Measurements from ENCODE around the gene PACSIN2. TPM values are rescaled to one million over a fixed set of nuclear protein-coding genes. Genes with fewer than 3 reads are reported as not detected.

Gene PACSIN2
- total RNA-seq, 3 donors from 2014 or later, result 24.5 to 30.2 (median 28.1) TPM

- H3K9me3 Mint-ChIP-seq, result no peaks in the 10 kb centered on the region
- H3K4me3 Mint-ChIP-seq, result no peak overlapping the region
- ATAC-seq (no peak), DNase-seq (no peak)
- H3K27me3 Mint-ChIP-seq (ENCODE audit: low read depth), result no peaks in the 10 kb centered on the region
- H3K4me1 Mint-ChIP-seq (ENCODE audit: low read depth), result peaks cover 9% of the 10 kb centered on the region
- peaks cover 25% of the 10 kb centered on the region for H3K36me3 Mint-ChIP-seq (ENCODE audit: insufficient read depth)
These were observed 181.8 kb downstream of the PACSIN2 start for GRCh38 chr22:42833104-42833503.

GRCh38 chr22:42831712-42832111, 183.2 kb downstream of the PACSIN2 start:
- H3K4me1 Mint-ChIP-seq (ENCODE audit: low read depth), result peaks cover 9% of the 10 kb centered on the region
- no peak for ATAC-seq
- no peak for DNase-seq
- H3K9me3 Mint-ChIP-seq, result no peaks in the 10 kb centered on the region
- H3K27me3 Mint-ChIP-seq (ENCODE audit: low read depth), result no peaks in the 10 kb centered on the region
- no peak overlapping the region for H3K4me3 Mint-ChIP-seq
- H3K36me3 Mint-ChIP-seq (ENCODE audit: insufficient read depth), result peaks cover 21% of the 10 kb centered on the region

- Mint-ChIP-seq H3K36me3 (ENCODE audit: insufficient read depth) (peaks cover 21% of the 10 kb centered on the region), H3K9me3 (no peaks in the 10 kb centered on the region), H3K27me3 (ENCODE audit: low read depth) (no peaks in the 10 kb centered on the region), H3K4me1 (ENCODE audit: low read depth) (peaks cover 9% of the 10 kb centered on the region), H3K4me3 (no peak overlapping the region)
- ATAC-seq (no peak), DNase-seq (no peak)
These were observed 184.8 kb downstream of the PACSIN2 start for GRCh38 chr22:42830161-42830560.

GRCh38 chr22:42829302-42829701, 185.6 kb downstream of the PACSIN2 start:
- no peak overlapping the region for H3K4me3 Mint-ChIP-seq
- peaks cover 19% of the 10 kb centered on the region for H3K36me3 Mint-ChIP-seq (ENCODE audit: insufficient read depth)
- H3K4me1 Mint-ChIP-seq (ENCODE audit: low read depth), result peaks cover 8% of the 10 kb centered on the region
- no peaks in the 10 kb centered on the region for H3K9me3 Mint-ChIP-seq
- ATAC-seq (no peak), DNase-seq (no peak)
- no peaks in the 10 kb centered on the region for H3K27me3 Mint-ChIP-seq (ENCODE audit: low read depth)

- Mint-ChIP-seq H3K4me3 (no peak overlapping the region), H3K4me1 (ENCODE audit: low read depth) (peaks cover 7% of the 10 kb centered on the region), H3K27me3 (ENCODE audit: low read depth) (no peaks in the 10 kb centered on the region), H3K36me3 (ENCODE audit: insufficient read depth) (peaks cover 29% of the 10 kb centered on the region), H3K9me3 (no peaks in the 10 kb centered on the region)
- no peak for DNase-seq
- ATAC-seq, result no peak
These were observed 189.2 kb downstream of the PACSIN2 start for GRCh38 chr22:42825796-42826195.

GRCh38 chr22:42821386-42821785, 193.6 kb downstream of the PACSIN2 start:
- no peaks in the 10 kb centered on the region for H3K4me1 Mint-ChIP-seq (ENCODE audit: low read depth)
- no peaks in the 10 kb centered on the region for H3K27me3 Mint-ChIP-seq (ENCODE audit: low read depth)
- H3K4me3 Mint-ChIP-seq, result no peak overlapping the region
- no peaks in the 10 kb centered on the region for H3K9me3 Mint-ChIP-seq
- H3K36me3 Mint-ChIP-seq (ENCODE audit: insufficient read depth), result peaks cover 35% of the 10 kb centered on the region
- no peak for ATAC-seq
- DNase-seq, result no peak

GRCh38 chr22:42820045-42820763, 194.7 kb downstream of the PACSIN2 start:
- ATAC-seq (no peak), DNase-seq (no peak)
- H3K4me3 Mint-ChIP-seq, result no peak overlapping the region
- H3K36me3 Mint-ChIP-seq (ENCODE audit: insufficient read depth), result peaks cover 36% of the 10 kb centered on the region
- H3K4me1 Mint-ChIP-seq (ENCODE audit: low read depth), result no peaks in the 10 kb centered on the region
- no peaks in the 10 kb centered on the region for H3K27me3 Mint-ChIP-seq (ENCODE audit: low read depth)
- H3K9me3 Mint-ChIP-seq, result no peaks in the 10 kb centered on the region

Other genes starting within 250 kb of the PACSIN2 start
- gene ARFGAP3, start 157.9 kb downstream of the PACSIN2 start, total RNA-seq, result 10 to 100 TPM; 21.6 to 34.5 (median 26.8) TPM
- gene TTLL1, start 74.2 kb upstream of the PACSIN2 start, total RNA-seq, result 1 to 10 TPM; 1.2 to 1.5 (median 1.3) TPM
- gene BIK, start 95.6 kb upstream of the PACSIN2 start, total RNA-seq, result 1 to 10 TPM; 7.8 to 10.0 (median 9.9) TPM
- 10 to 100 TPM; 33.5 to 39.0 (median 36.1) TPM for gene MCAT, start 128.2 kb upstream of the PACSIN2 start, total RNA-seq
- gene TSPO, start 136.4 kb upstream of the PACSIN2 start, total RNA-seq, result 10 to 100 TPM; 60.6 to 79.8 (median 63.5) TPM
- 100 to 1,000 TPM; 126 to 188 (median 163) TPM for gene TTLL12, start 172.0 kb upstream of the PACSIN2 start, total RNA-seq

All from activated T-cell treated with anti-CD3 and anti-CD28 coated beads, Interleukin-2, amount 50 U/mL, for 4 hours (primary cell).